Kidney (tissue), 14 donors: ENCODE results near the gene CRYAA. TPM values are rescaled to one million over a fixed set of nuclear protein-coding genes. Genes with fewer than 3 reads are reported as not detected.
"Not testable (repeated sequence)": the region's sequence is repeated elsewhere in the genome, so short reads cannot be mapped to it uniquely, and the experiment has no call there.

ENCODE experiments used
- DNase-seq, 5 donors: peaks; one replicate each; pipeline ENCODE4 v3.0.0-alpha.2; 2013 to 2020
- FAIRE-seq: peaks from 2 replicates; lab custom pipeline; 2012; peaks lifted over from hg19 to GRCh38; lab: Jason Lieb, UNC
- H3K27ac ChIP-seq, 2 donors: one replicate each; pipeline ENCODE4 v1.7.0; 2013; ENCODE audit warnings: low read depth in 2 of 2, low read length in 2 of 2, inconsistent platforms in 1 of 2
- H3K27me3 ChIP-seq: one replicate; pipeline ENCODE4 v1.7.1; 2013; ENCODE audit warnings: low read length, inconsistent platforms; ENCODE audit not compliant: control insufficient read depth, insufficient read depth
- H3K36me3 ChIP-seq, 3 donors: one replicate each; pipeline versions ENCODE4 v1.7.0 to v1.7.1; 2013; ENCODE audit warnings: low read length in 3 of 3, control low read depth in 1 of 3, inconsistent platforms in 1 of 3; ENCODE audit not compliant: insufficient read depth in 3 of 3, control insufficient read depth in 2 of 3
- H3K4me1 ChIP-seq, 3 donors: one replicate each; pipeline versions ENCODE4 v1.7.0 to v1.7.1; 2013; ENCODE audit warnings: low read length in 3 of 3, inconsistent platforms in 1 of 3, low read depth in 1 of 3; ENCODE audit not compliant: control insufficient read depth in 2 of 3, insufficient read depth in 2 of 3
- H3K4me3 ChIP-seq, 3 donors: one replicate each; pipeline versions ENCODE4 v1.7.0 to v1.8.1; 2013; ENCODE audit warnings: low read length in 3 of 3, control low read depth in 1 of 3, inconsistent platforms in 1 of 3
- H3K9ac ChIP-seq, 3 donors: one replicate each; pipeline versions ENCODE4 v1.7.0 to v1.7.1; 2013; ENCODE audit warnings: low read length in 3 of 3, control low read depth in 1 of 3, inconsistent platforms in 1 of 3
- H3K9me3 ChIP-seq, 3 donors: one replicate each; pipeline versions ENCODE4 v1.7.0 to v1.7.1; 2013; ENCODE audit warnings: low read length in 3 of 3, control low read depth in 1 of 3, inconsistent platforms in 1 of 3; ENCODE audit not compliant: control insufficient read depth in 2 of 3, insufficient read depth in 1 of 3
- CTCF ChIP-seq: IDR thresholded peaks from 3 replicates; pipeline ENCODE4 v1.5.1; 2012; ENCODE audit warnings: mild to moderate bottlenecking, moderate library complexity, borderline replicate concordance; ENCODE audit not compliant: insufficient read depth; ENCODE audit errors: extremely low read depth
- intact Hi-C: fragments of 100-400 bp; cut with DNase I; formaldehyde crosslinking; loops from one replicate; pipeline ENCODE4 v1.11.1; 2022
- polyA plus RNA-seq: library from polyadenylated mRNA; stranded (reverse); fragments of 350-450 nt; fragmentation: Illumina TruSeq; extraction: RNeasy Lipid Tissue Mini Kit (QIAGEN cat#74804); gene quantifications from one replicate; pipeline ENCODE4 v1.2.3, GENCODE V29; 2014; ENCODE audit warnings: low read depth, low replicate concordance; ENCODE audit not compliant: insufficient read depth
- total RNA-seq: library from RNA; stranded (reverse); fragmentation: NEBNext Ultra II Directional; extraction: Animal tissue kit (Norgen Biotek cat#: 25700); gene quantifications from one replicate; pipeline ENCODE4 v1.2.1, GENCODE V29; 2021
- donor health status: control.
- donor health status: control.
- donor health status: control.
- donor health status: control.
- donor health status: control.
- donor health status: DM: yes; HTN: yes; CAD: no.
- donor health status: Normal renal cell carcinoma (clear cell type).

CRYAA gene
- total and polyA plus RNA-seq, 2 donors from 2014 or later, result 28.6 TPM; not detected in 1

- FAIRE-seq, H3K4me3 ChIP-seq, H3K4me1 ChIP-seq, H3K27ac ChIP-seq, DNase-seq, H3K9me3 ChIP-seq, H3K9ac ChIP-seq, H3K27me3 ChIP-seq, H3K36me3 ChIP-seq, intact Hi-C loops: not testable (repeated sequence)
Measured at GRCh38 chr21:43181033-43181432, 12.2 kb downstream of the CRYAA start.

- H3K9me3 ChIP-seq, DNase-seq, H3K9ac ChIP-seq, FAIRE-seq, H3K27me3 ChIP-seq, H3K4me1 ChIP-seq, intact Hi-C loops, H3K4me3 ChIP-seq, H3K27ac ChIP-seq, H3K36me3 ChIP-seq: not testable (repeated sequence)
Measured at GRCh38 chr21:43187268-43187667, 18.5 kb downstream of the CRYAA start.

DNA sequence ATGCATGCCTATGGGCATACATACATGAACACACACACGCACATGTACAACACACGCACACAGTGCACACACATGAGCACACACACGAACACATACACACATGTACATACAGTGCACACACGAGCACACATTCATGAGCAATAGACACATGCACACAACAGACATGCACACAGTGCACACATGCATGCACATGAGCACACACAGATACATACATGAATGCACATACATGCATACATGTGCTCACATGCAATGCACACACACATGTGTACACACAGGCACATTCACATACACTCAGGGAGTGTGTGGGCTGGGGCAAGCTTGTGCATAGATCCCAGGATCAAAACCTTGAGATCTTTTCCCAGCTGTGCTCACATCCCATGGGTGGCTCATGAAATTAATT lies 18.9 kb downstream of the CRYAA start:
- Histone ChIP-seq H3K27me3 (no peaks in the 10 kb centered on the region), H3K36me3 (no peaks in the 10 kb centered on the region), H3K27ac (no peak overlapping the region), H3K9ac (no peak overlapping the region), H3K9me3 (no peaks in the 10 kb centered on the region), H3K4me3 (no peak overlapping the region), H3K4me1 (no peaks in the 10 kb centered on the region)
- intact Hi-C loops, result no loop called here
- FAIRE-seq (no peak), DNase-seq (peak in 2 of 5 donors; percentile 2 to 12)
- TF ChIP-seq CTCF, result no peak

- no peak for TF ChIP-seq CTCF
- Histone ChIP-seq H3K27ac (no peak overlapping the region), H3K36me3 (no peaks in the 10 kb centered on the region), H3K4me3 (no peak overlapping the region), H3K9ac (no peak overlapping the region), H3K9me3 (no peaks in the 10 kb centered on the region), H3K4me1 (no peaks in the 10 kb centered on the region), H3K27me3 (no peaks in the 10 kb centered on the region)
- FAIRE-seq, result no peak
- DNase-seq, result peak in 3 of 5 donors; percentile 2 to 22 (median 4)
- intact Hi-C loops, result no loop called here
Measured at GRCh38 chr21:43188181-43188580, 19.4 kb downstream of the CRYAA start.
